ENCODE data around the gene CLC.
"Not testable (repeated sequence)": the region's sequence is repeated elsewhere in the genome, so short reads cannot be mapped to it uniquely, and the experiment has no call there.

GRCh38 chr19:39688637-39689036, 49.2 kb downstream of the CLC start:
- not testable (repeated sequence) for TF ChIP-seq CTCF, POLR2A, POLR2AphosphoS5 (IDR thresholded peaks at IDR 0.05)

All from transverse colon (tissue), 4 donors.